ENCODE data around the gene CAMK2G.

The CAMK2G gene

GRCh38 chr10:73878365-73878764 lies 4.0 kb upstream of the CAMK2G start:
- no peak for DNase-seq

- no peak for DNase-seq
Observed at GRCh38 chr10:73877533-73878160, 3.3 kb upstream of the CAMK2G start.

DNA sequence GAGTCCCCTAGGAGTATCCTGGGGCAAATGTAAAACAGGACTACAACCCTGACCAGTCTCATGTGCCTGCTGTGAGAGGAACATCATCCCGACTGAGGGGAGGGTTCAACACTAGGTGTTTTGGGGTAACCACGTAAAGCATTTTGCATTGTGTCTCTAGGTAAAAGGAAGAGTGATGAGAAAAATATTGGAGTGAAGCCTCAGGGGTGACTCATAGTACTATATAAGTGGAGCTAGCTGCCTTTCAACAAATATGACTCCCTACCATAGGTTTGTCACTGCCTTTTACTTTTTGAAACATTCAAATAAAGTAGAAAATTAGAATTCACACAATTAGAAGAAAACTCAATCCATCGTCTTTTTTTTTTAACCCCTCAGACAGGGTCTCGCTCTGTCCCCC lies 2.6 kb upstream of the CAMK2G start:
- no peak for DNase-seq

- no peak for DNase-seq
Observed at GRCh38 chr10:73876566-73876965, 2.2 kb upstream of the CAMK2G start.

GRCh38 chr10:73876157-73876556 lies 1.8 kb upstream of the CAMK2G start:
- no peak for DNase-seq

- no peak for DNase-seq
Observed at GRCh38 chr10:73875139-73875475, 752 bp upstream of the CAMK2G start.

GRCh38 chr10:73873838-73874215 lies 528 bp downstream of the CAMK2G start:
- DNase-seq: no peak

- no peak for DNase-seq
Observed at GRCh38 chr10:73873142-73873837, 1.1 kb downstream of the CAMK2G start.

- peak; percentile 87 for DNase-seq
Observed at GRCh38 chr10:73872190-73872710, 2.1 kb downstream of the CAMK2G start.

DNA sequence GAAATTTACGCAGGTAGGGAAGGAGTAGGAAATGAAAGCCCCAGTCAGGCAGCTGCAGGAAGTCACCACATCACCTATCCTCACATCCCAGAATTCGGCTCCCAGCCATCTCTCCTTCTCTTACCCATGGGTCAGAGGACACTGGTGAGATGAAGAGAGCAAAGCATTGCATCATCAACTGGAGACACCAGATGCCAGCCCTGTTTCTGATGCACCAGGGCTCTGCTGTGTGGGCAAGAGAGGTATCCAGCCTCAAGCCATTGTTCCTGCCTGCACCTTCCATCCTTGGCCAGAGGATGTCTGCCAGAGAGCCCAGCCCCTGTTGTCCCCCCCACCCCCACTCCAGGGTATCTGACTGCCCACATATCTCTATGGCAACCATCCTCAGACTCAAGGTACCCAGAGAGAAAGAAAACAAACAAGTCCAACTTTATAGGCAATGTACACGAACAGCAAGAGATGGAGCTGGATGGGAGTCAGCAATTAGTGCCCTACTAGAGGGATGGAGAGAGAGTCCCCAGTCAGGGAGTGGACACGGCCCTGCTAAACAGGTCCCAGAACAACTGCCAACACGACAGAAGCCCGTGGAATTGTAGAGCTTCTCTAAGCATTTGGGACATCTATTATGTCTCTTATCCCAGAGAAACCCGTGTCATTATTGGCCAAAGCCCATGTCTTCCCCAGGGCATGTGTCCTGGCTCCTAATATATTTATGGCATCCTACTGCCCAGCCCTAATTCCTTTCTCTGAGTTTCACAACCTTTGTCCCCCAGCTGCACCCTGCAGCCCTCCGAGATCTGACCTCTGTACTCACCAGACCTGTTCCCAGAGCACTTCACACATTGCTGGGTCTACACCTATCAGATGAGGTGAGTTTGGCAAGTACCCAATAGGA lies 2.8 kb downstream of the CAMK2G start:
- no peak for DNase-seq

DNA sequence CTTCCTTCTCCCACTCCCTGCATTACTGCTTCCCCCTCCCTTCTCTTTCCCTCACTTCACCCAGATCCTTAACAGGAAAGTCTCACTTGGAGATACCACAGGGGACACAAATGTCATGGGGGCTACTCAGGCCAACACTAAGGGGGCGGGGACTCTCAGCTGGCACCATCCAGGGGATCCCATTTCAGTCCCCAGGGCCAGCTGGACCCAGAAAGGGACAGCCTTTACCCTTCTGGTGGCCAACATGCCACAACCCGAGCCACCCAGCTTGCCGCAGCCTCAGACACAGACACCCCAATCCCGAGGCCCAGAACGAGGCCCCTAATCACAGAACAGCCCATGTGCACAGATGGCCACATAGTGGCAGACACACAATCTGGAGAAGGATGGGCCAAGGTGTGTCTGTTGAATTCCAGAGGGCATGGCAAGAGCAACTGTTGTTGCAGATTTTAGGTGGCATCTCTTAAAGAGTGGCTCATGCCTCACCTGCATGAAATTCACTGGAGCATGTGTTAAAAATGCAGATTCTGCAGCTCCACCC lies 5.6 kb downstream of the CAMK2G start:
- DNase-seq: no peak

DNA sequence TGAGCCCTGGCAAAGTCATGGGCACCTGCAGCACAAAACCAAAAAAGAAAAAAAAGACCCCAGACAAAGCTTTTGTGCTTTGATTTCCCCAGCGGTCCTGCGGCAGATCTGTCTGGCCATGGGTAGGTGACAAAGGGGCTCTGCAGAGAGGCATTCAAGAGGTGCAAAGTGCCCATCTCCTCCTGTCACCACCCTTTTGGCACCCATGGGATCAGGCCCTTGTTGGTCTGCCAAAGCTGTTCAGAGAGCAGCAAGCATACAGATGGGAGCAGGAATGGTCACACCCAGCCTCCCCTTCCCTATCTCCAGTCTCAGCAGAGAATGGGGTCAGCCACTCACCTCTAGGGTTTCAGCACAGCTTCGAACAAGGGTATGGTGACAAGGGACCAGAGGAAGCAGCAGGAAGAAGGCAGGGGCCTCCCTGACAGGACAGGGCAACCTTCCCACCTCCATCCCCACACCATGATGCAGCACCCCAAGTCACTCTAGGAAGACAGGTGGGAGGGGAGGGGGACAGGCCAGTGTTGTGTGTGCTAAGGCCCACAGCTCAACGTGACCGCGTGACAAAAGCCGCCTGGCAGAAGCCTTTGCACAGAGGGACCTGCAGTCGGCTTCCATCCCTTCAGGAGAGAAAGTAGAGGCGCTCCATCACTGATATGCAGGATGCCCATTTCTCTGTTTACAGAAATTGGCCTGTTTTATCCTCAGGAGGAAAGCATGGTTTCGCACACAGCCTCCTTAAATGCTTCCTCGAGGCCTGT lies 6.3 kb downstream of the CAMK2G start:
- DNase-seq: no peak

- DNase-seq: no peak
Observed at GRCh38 chr10:73867126-73867807, 7.1 kb downstream of the CAMK2G start.

DNA sequence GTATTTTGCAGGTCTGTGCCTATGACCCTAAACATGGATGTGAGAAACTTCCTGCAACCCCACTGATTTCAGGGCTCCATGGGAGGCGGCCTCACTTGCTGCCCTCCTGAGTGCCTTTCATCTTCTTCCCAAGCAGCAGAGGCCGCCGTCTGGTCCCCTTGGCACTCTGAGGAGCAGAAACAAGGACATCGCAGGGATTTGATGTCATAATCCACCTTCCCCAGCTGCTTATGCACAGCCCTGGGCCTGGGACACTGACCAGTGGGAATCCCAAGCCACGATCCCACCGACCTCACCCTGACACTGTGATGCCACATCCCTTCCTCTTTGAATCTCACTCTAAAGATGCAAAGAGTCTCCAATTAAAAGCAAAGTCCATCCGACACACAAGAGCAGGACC lies 7.7 kb downstream of the CAMK2G start:
- DNase-seq: no peak

DNA sequence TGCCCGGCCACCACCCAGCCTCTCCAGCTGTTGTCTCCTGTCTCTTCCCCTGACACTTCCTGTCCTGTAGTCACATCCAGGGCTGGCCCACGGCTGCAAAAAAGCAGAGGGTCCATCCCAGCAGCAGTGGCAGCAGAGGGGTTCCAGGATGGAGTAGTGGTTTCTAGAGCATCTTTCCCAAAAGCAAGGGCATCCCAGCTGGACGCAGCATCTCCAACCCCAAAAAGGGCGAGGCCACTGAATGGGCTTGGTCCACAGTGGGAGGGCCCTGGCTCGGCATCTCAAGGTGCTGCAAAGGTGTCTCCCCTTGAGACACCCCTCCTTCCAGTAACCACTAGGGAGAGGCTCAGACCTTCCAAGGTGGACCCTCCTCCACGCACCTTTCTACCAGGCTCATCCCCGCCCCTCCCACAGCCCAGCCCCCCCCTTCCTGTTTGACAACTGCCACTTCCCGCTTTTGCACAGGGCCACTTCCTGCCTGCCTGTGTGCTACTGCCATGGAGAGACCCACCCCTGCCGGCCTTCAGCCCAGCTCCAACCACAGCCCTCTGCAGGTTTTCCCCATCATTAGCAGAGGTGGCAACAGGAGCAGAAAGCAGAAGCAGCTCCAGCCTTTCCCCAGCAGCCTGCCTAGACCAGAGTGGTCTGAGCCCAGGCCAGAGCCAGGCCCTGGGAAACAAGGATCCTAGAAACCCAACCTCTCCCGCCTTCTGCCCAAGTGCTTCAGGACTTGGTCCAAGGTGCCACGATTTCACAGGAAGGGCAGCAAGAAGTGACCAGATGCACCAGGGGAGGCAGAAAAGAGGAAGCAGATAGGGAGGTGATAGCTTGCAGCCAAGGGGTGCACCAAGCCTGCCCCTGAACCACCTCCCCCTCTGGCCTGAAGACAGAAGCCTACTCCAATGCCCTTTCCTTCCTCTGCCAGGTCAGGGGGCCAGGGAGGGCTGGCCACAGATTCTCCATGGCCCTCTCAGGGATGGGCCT lies 8.6 kb downstream of the CAMK2G start:
- DNase-seq: no peak

GRCh38 chr10:73865107-73865458 lies 9.3 kb downstream of the CAMK2G start:
- DNase-seq: no peak

DNA sequence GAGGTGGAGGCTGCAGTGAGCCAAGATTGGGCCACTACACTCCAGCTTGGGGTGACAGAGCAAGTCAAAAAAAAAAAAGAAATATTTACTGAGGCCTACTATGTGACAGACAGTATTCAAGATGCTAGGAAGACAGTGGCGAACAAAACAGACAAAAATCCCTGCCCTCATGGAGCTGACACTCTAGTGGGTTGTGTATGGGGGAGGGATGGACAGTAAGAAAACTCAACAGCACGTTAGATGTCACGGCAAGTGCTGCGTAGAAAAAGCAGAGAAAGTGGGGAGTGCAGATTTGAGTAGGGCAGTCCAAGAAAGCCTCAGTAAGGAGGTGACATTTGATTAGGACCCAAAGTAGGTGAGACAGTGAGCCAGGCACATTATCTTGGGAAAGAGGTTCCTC lies 10.1 kb downstream of the CAMK2G start:
- no peak for DNase-seq

DNA sequence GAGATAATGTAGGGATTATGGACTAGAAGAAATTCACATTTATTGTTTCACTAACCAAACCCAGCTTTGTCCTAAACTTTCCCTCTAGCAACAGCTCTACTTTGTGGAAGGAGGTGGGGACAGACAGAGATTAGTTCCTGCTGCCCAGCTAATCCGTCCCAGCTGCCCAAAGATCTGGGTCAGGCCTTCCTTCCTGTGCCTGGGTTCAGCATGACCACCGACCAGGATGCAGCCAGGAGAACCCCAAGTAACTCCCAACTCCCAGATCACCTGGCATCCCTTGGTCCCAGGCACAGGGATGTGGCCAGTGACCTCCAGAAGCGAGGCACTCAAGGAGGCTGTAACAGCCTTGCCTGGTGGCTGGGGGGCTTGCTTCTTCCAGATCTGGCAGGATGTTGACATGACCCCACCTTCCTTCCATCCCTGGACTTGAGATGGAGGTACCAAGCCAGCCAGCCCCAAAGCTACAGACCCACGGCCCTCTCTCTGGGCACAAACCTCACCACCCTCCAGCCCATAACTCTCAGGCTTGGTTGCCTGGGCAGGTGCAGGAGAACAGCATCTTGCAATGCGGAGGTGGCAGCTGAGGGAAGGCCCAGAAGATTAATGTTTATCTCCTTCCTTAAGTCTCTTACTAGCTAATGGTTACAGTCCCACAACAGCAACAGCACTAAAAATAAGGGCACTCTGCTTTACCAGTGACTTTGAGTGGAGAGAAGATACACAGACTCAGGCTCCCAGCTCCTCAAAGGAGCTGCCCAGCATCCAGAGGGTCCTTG lies 11.1 kb downstream of the CAMK2G start:
- no peak for DNase-seq

GRCh38 chr10:73862011-73862410 lies 12.3 kb downstream of the CAMK2G start:
- DNase-seq: no peak
